Caco-2 (cell line): Measurements from ENCODE around the gene FUBP3. TPM values are rescaled to one million over a fixed set of nuclear protein-coding genes. Genes with fewer than 3 reads are reported as not detected.

Experiments
- BruUV-seq: library from RNA; stranded (reverse); fragments of 400-500 nt; replicated peaks from 2 replicates; lab custom pipeline; 2021; lab: Mats Ljungman, UMichigan
- CTCF ChIA-PET: fragments of 300-600 bp; sonication (Branson Sonifier 250); formaldehyde crosslinking; loops from one replicate; lab custom pipeline; 2022; ENCODE audit warnings: antibody characterized with exemption; lab: Charles Lee
- POLR2A ChIA-PET: fragments of 300-600 bp; sonication (Branson Sonifier 250); formaldehyde crosslinking; loops from one replicate; lab custom pipeline; 2022; ENCODE audit warnings: antibody characterized with exemption; lab: Charles Lee
- DNase-seq, 2 experiments: peaks; one replicate each; pipeline versions ENCODE4 v3.0.0 to v3.0.0-alpha.2; 2020 to 2022
- H3K27me3 ChIP-seq: replicated peaks from 2 replicates; pipeline ENCODE4 v1.6.0; 2011; ENCODE audit warnings: low read length; ENCODE audit not compliant: control insufficient read depth, insufficient read depth
- H3K36me3 ChIP-seq: 2 replicates; pipeline ENCODE4 v1.5.1; 2011; ENCODE audit warnings: low read length; ENCODE audit not compliant: control insufficient read depth, insufficient read depth
- H3K4me1 ChIP-seq: fragments of 250-450 bp; sonication (Bioruptor Pico); 2 replicates; pipeline ENCODE4 v1.5.1; 2020; ENCODE audit warnings: mild to moderate bottlenecking
- H3K4me3 ChIP-seq: 2 replicates; pipeline ENCODE4 v1.5.1; 2011; ENCODE audit warnings: low read depth, mild to moderate bottlenecking, control low read depth, low read length
- H3K9me3 ChIP-seq: fragments of 250-450 bp; sonication (Bioruptor Pico); 2 replicates; pipeline ENCODE4 v1.5.1; 2020; ENCODE audit warnings: mild to moderate bottlenecking, moderate library complexity
- H3K27ac Mint-ChIP-seq: one replicate; pipeline ENCODE4 v1.8.0; 2022; ENCODE audit warnings: mixed read lengths; ENCODE audit not compliant: unreplicated experiment
- H3K27me3 Mint-ChIP-seq: one replicate; pipeline ENCODE4 v1.8.0; 2022; ENCODE audit warnings: mixed read lengths; ENCODE audit not compliant: insufficient read depth, unreplicated experiment
- H3K36me3 Mint-ChIP-seq: one replicate; pipeline ENCODE4 v1.8.0; 2022; ENCODE audit warnings: mild to moderate bottlenecking, mixed read lengths; ENCODE audit not compliant: insufficient read depth, unreplicated experiment
- H3K4me1 Mint-ChIP-seq: one replicate; pipeline ENCODE4 v1.8.0; 2022; ENCODE audit warnings: low read depth, mixed read lengths; ENCODE audit not compliant: unreplicated experiment
- H3K4me3 Mint-ChIP-seq: one replicate; pipeline ENCODE4 v1.8.0; 2022; ENCODE audit warnings: mild to moderate bottlenecking, moderate library complexity, mixed read lengths; ENCODE audit not compliant: unreplicated experiment
- H3K9me3 Mint-ChIP-seq: one replicate; pipeline ENCODE4 v1.8.0; 2022; ENCODE audit warnings: mixed read lengths; ENCODE audit not compliant: unreplicated experiment
- intact Hi-C: fragments of 100-400 bp; cut with micrococcal nuclease; formaldehyde crosslinking; loops from one replicate; pipeline ENCODE4 v1.10.0; 2022; ENCODE audit not compliant: unreplicated experiment
- total RNA-seq: library from RNA; stranded (reverse); gene quantifications from 2 replicates; pipeline ENCODE4 v1.2.3, GENCODE V29; 2022
- TF ChIP-seq, protein P1 (sequence below), 2 experiments: fragments of 200-600 bp in 1 of 2; IDR thresholded peaks; 1 replicate in 1 of 2; 2 replicates in 1 of 2; pipeline versions ENCODE4 v1.5.1 to v1.8.0; 2011 to 2022; ENCODE audit warnings: antibody characterized with exemption in 1 of 2, control low read depth in 1 of 2, inconsistent platforms in 1 of 2, low read depth in 1 of 2, low read length in 1 of 2, mild to moderate bottlenecking in 1 of 2, moderate library complexity in 1 of 2; ENCODE audit not compliant: insufficient read depth in 1 of 2, severe bottlenecking in 1 of 2, unreplicated experiment in 1 of 2

The FUBP3 gene
- total RNA-seq, 1 experiment from 2014 or later = 76.1 TPM

DNA sequence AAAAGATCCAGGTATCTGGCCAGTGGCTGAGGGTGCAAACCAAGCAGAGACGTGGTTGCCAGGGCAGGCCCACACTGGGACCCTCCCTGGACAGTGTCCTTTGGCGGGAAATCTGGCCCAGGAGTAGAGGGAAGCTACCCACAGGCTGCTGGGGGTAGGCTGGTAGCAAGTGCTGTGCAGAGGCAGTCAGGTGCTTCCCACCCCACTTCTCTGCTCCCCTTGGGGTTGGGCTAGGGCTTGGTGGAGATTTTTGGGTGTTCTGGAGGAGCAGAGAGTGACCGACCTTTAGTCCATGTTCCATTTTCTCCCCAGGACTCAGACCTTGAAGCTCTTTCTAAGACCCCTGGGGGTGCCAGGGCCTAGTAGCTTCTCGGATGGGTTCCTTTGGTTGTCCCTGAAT lies 90.6 kb downstream of the FUBP3 start:
- Histone ChIP-seq H3K36me3 (no peaks in the 10 kb centered on the region), H3K9me3 (no peaks in the 10 kb centered on the region), H3K4me1 (no peaks in the 10 kb centered on the region), H3K27me3 (no peaks in the 10 kb centered on the region; the same call in none of the 2 replicates), H3K4me3 (no peak overlapping the region)
- no peak for DNase-seq
- H3K27me3 Mint-ChIP-seq = peaks cover 8% of the 10 kb centered on the region
- H3K4me1 Mint-ChIP-seq = peaks cover 7% of the 10 kb centered on the region
- ChIA-PET POLR2A (no interaction called here), CTCF (no interaction called here)
- intact Hi-C loops = no loop called here
- BruUV-seq = no TSS peak
- no peaks in the 10 kb centered on the region for H3K9me3 Mint-ChIP-seq
- no peaks in the 10 kb centered on the region for H3K36me3 Mint-ChIP-seq
- no peak overlapping the region for H3K4me3 Mint-ChIP-seq
- H3K27ac Mint-ChIP-seq = no peak overlapping the region
- TF ChIP-seq, protein P1, sequence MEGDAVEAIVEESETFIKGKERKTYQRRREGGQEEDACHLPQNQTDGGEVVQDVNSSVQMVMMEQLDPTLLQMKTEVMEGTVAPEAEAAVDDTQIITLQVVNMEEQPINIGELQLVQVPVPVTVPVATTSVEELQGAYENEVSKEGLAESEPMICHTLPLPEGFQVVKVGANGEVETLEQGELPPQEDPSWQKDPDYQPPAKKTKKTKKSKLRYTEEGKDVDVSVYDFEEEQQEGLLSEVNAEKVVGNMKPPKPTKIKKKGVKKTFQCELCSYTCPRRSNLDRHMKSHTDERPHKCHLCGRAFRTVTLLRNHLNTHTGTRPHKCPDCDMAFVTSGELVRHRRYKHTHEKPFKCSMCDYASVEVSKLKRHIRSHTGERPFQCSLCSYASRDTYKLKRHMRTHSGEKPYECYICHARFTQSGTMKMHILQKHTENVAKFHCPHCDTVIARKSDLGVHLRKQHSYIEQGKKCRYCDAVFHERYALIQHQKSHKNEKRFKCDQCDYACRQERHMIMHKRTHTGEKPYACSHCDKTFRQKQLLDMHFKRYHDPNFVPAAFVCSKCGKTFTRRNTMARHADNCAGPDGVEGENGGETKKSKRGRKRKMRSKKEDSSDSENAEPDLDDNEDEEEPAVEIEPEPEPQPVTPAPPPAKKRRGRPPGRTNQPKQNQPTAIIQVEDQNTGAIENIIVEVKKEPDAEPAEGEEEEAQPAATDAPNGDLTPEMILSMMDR (IDR thresholded peaks at IDR 0.05; ENCODE audit: insufficient read depth in 1 of 2, low read depth in 1 of 2, low read length in 1 of 2, severe bottlenecking in 1 of 2, unreplicated experiment in 1 of 2) = no peak

DNA sequence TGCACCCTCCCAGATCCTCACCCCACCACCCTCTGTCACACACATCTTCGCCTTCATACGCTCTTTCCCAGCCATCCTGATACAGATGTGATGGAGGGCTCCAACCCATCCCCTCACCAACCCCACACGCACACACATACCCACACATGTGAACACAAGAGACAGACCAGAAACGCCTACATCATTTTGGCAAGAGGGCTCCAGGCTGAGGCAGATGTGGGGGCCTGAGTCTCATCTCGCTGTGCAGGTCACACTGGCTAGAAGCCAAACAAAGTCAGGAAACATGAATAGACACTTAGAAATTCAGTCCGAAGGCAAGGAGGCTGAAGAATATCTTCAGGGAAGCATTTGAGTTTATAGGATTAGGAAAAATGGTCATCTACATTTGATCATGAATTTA lies 91.3 kb downstream of the FUBP3 start:
- no peaks in the 10 kb centered on the region for H3K9me3 ChIP-seq
- Mint-ChIP-seq H3K4me3 (no peak overlapping the region), H3K9me3 (no peaks in the 10 kb centered on the region), H3K27me3 (peaks cover 3% of the 10 kb centered on the region), H3K4me1 (peaks cover under 1% of the 10 kb centered on the region), H3K36me3 (no peaks in the 10 kb centered on the region), H3K27ac (no peak overlapping the region)
- no TSS peak for BruUV-seq
- DNase-seq = no peak
- no peak overlapping the region for H3K4me3 ChIP-seq
- H3K4me1 ChIP-seq = no peaks in the 10 kb centered on the region
- CTCF ChIA-PET = no interaction called here
- no peaks in the 10 kb centered on the region for H3K36me3 ChIP-seq
- POLR2A ChIA-PET = no interaction called here
- H3K27me3 ChIP-seq = no peaks in the 10 kb centered on the region; the same call in none of the 2 replicates
- TF ChIP-seq, protein P1 (IDR thresholded peaks at IDR 0.05; ENCODE audit: insufficient read depth in 1 of 2, low read depth in 1 of 2, low read length in 1 of 2, severe bottlenecking in 1 of 2, unreplicated experiment in 1 of 2) = no peak
- intact Hi-C loops = no loop called here

DNA sequence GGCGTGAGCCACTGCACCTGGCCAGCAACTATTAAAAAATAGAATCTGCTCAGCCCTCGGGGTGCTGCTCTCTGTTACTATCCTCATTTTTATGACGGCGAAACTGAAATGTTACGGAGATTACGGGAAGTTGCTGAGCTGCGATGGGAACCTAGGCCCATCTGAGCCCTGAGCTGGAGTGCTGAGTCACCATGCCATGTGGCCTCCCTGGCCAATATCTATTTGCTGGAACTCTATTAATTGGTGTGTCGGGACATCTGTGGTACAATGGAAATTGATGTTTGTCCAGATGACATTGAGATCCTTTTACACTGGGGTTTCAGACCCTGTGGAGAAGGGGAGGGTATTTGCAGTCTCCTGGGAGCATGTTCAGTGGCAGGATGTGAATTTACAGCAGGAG lies 93.1 kb downstream of the FUBP3 start:
- H3K36me3 Mint-ChIP-seq = no peaks in the 10 kb centered on the region
- intact Hi-C loops = no loop called here
- Histone ChIP-seq H3K4me1 (no peaks in the 10 kb centered on the region), H3K9me3 (no peaks in the 10 kb centered on the region), H3K36me3 (no peaks in the 10 kb centered on the region), H3K4me3 (no peak overlapping the region), H3K27me3 (no peaks in the 10 kb centered on the region; the same call in none of the 2 replicates)
- no peak overlapping the region for H3K27ac Mint-ChIP-seq
- no peak for DNase-seq
- H3K9me3 Mint-ChIP-seq = no peaks in the 10 kb centered on the region
- H3K27me3 Mint-ChIP-seq = peaks cover 3% of the 10 kb centered on the region
- H3K4me3 Mint-ChIP-seq = no peak overlapping the region
- H3K4me1 Mint-ChIP-seq = no peaks in the 10 kb centered on the region
- ChIA-PET CTCF (no interaction called here), POLR2A (no interaction called here)
- TF ChIP-seq, protein P1 (IDR thresholded peaks at IDR 0.05; ENCODE audit: insufficient read depth in 1 of 2, low read depth in 1 of 2, low read length in 1 of 2, severe bottlenecking in 1 of 2, unreplicated experiment in 1 of 2) = no peak
- BruUV-seq = no TSS peak
